Mammary epithelial cell (primary cell): Measurements from ENCODE around the gene SORBS2.

ENCODE experiments used
- EZH2 ChIP-seq: IDR thresholded peaks from 2 replicates; pipeline ENCODE4 v1.6.1; 2012; ENCODE audit warnings: low read length, inconsistent platforms, borderline replicate concordance
- TF ChIP-seq, protein P1 (sequence below), 2 donors: IDR thresholded peaks in 1 of 2; conservative IDR thresholded peaks in 1 of 2; 2 replicates each; pipeline ENCODE4 v1.5.1; 2011 to 2012; ENCODE audit warnings: inconsistent platforms in 2 of 2, low read length in 2 of 2, mild to moderate bottlenecking in 2 of 2, control low read depth in 1 of 2, low read depth in 1 of 2; ENCODE audit not compliant: insufficient read depth in 1 of 2; ENCODE audit errors: extremely low read depth in 1 of 2

DNA sequence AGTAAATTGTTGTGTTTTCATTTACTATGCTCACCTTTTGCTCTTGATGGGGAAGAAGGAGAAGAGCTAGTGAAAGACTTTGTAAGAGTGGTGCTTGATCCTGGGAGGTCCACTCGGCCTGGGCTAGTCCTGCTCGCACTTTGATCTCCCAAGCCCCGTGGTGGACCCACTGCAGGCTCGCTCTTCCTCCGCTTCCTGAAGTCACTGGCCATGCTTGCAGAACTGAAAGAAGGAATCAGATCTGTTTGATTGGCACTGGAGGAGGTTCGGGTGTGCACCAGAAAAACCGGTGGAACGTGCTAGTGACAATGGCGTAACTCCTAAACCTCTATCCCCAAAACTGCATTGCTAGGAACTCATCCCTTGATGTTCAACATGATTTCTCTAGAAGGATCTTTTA, 185.2 kb downstream of the SORBS2 start:
- TF ChIP-seq, protein P1, sequence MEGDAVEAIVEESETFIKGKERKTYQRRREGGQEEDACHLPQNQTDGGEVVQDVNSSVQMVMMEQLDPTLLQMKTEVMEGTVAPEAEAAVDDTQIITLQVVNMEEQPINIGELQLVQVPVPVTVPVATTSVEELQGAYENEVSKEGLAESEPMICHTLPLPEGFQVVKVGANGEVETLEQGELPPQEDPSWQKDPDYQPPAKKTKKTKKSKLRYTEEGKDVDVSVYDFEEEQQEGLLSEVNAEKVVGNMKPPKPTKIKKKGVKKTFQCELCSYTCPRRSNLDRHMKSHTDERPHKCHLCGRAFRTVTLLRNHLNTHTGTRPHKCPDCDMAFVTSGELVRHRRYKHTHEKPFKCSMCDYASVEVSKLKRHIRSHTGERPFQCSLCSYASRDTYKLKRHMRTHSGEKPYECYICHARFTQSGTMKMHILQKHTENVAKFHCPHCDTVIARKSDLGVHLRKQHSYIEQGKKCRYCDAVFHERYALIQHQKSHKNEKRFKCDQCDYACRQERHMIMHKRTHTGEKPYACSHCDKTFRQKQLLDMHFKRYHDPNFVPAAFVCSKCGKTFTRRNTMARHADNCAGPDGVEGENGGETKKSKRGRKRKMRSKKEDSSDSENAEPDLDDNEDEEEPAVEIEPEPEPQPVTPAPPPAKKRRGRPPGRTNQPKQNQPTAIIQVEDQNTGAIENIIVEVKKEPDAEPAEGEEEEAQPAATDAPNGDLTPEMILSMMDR (conservative IDR thresholded peaks at IDR 0.05 in 1 of 2, IDR thresholded peaks at IDR 0.05 in 1 of 2; ENCODE audit: extremely low read depth in 1 of 2, insufficient read depth in 1 of 2, low read depth in 1 of 2, low read length in 2 of 2): no peak
- no peak for TF ChIP-seq EZH2
